ENCODE results near the gene DENND4A.
A peak's percentile ranks its signal among the peaks of the same experiment; 100 is the strongest.
"Not testable (repeated sequence)": the region's sequence is repeated elsewhere in the genome, so short reads cannot be mapped to it uniquely, and the experiment has no call there.

Gene DENND4A

GRCh38 chr15:65787260-65787659 lies 4.8 kb downstream of the DENND4A start:
- DNase-seq, result no peak

- no peak for DNase-seq
Observed at GRCh38 chr15:65785151-65785550, 6.9 kb downstream of the DENND4A start.

- no peak for DNase-seq
Observed at GRCh38 chr15:65783872-65784271, 8.2 kb downstream of the DENND4A start.

GRCh38 chr15:65782096-65782495 lies 10.0 kb downstream of the DENND4A start:
- DNase-seq, result no peak

- DNase-seq, result not testable (repeated sequence)
Observed at GRCh38 chr15:65778701-65779100, 13.4 kb downstream of the DENND4A start.

- no peak for DNase-seq
Observed at GRCh38 chr15:65778269-65778668, 13.8 kb downstream of the DENND4A start.

- no peak for DNase-seq
Observed at GRCh38 chr15:65777843-65778242, 14.2 kb downstream of the DENND4A start.

GRCh38 chr15:65777053-65777452 lies 15.0 kb downstream of the DENND4A start:
- peak in 1 of 2 donors; percentile 19 for DNase-seq

GRCh38 chr15:65773386-65774111 lies 18.5 kb downstream of the DENND4A start:
- no peak for DNase-seq

GRCh38 chr15:65772930-65773329 lies 19.2 kb downstream of the DENND4A start:
- DNase-seq, result no peak

GRCh38 chr15:65771870-65772269 lies 20.2 kb downstream of the DENND4A start:
- DNase-seq, result no peak

GRCh38 chr15:65769482-65769881 lies 22.6 kb downstream of the DENND4A start:
- no peak for DNase-seq

- no peak for DNase-seq
Observed at GRCh38 chr15:65767895-65768294, 24.2 kb downstream of the DENND4A start.

GRCh38 chr15:65767264-65767595 lies 24.9 kb downstream of the DENND4A start:
- no peak for DNase-seq

- no peak for DNase-seq
Observed at GRCh38 chr15:65766422-65767263, 25.4 kb downstream of the DENND4A start.

- no peak for DNase-seq
Observed at GRCh38 chr15:65765106-65765505, 27.0 kb downstream of the DENND4A start.

- no peak for DNase-seq
Observed at GRCh38 chr15:65762914-65763787, 28.9 kb downstream of the DENND4A start.

GRCh38 chr15:65762399-65762798 lies 29.7 kb downstream of the DENND4A start:
- no peak for DNase-seq

- DNase-seq, result no peak
Observed at GRCh38 chr15:65761210-65761926, 30.7 kb downstream of the DENND4A start.

GRCh38 chr15:65759441-65759840 lies 32.7 kb downstream of the DENND4A start:
- no peak for DNase-seq

GRCh38 chr15:65758242-65758641 lies 33.9 kb downstream of the DENND4A start:
- no peak for DNase-seq

GRCh38 chr15:65757256-65757655 lies 34.8 kb downstream of the DENND4A start:
- no peak for DNase-seq
